HG02885 (cell line): ENCODE data around the gene ELK3.

Experiments
- ATAC-seq: cut with Tn5 transposase; IDR thresholded peaks from one replicate; pipeline ENCODE4 v1.9.1; 2021; ENCODE audit warnings: mild to moderate bottlenecking; ENCODE audit not compliant: unreplicated experiment, poor library complexity

The ELK3 gene

DNA sequence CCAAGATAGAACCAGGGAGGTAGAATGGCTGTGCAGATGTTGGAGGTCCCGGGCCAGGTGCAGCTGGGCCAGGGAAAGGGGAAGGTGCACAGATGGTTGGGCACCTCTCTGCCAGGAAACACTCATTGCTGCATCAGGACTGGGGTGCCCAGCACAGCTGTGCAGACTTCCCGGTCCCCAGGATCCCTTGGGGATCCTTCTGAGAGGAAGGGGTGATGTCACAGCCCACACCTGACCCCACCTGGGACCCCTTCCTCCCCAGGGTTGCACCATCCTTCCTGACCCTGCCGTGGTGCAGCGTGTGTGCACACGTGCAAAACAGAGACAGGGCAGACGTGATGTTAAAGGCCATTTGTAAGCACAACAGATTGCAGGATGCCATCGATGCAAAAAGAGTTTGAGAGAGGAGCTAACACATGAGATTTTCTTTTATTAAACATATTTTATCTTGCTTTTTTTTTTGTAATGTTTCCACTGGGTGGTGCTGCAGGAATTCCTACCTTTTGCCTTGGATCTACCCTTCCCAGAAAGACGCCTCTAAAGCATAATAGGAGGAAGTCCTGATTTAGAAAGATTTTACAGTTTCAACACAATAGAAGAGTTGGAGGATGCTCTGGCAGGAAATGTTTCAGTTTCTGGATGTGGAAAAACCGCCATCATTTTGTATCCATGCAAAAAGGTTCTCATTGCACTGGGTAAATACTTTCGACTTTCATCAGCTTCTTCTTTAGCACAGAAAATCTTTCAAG is 14.8 kb downstream of the ELK3 start:
- no peak for ATAC-seq

DNA sequence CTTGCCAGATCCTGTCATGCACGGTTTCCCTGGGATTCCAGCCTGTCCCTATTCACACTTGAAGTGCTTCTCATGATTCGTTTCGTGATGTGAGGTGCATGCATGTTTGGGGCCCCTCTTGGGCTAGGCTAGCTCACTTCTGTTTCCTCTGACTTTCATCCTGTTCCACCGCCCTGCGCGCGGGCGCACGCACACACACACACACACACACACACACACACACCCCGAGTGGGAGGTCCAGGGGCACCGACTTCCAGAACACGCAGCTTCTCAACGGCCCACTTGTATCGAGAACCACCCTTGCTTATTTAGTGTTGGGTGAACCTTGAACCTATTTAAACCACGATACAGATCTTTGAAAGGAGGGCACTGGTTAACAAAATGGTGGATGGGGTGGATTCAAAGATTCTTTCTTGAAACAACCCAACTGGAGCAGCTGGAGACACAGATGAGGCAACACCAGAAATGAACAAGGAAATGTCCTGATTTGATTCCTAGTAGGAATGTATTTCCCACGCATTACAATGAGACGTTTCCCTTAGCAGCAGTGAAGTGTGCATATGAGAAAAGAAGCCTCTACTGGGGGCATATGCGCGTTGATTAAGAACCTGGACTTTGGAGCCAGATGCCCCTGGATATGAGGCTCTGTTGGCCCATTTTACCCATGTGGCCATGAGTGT is 16.3 kb downstream of the ELK3 start:
- ATAC-seq, result no peak

DNA sequence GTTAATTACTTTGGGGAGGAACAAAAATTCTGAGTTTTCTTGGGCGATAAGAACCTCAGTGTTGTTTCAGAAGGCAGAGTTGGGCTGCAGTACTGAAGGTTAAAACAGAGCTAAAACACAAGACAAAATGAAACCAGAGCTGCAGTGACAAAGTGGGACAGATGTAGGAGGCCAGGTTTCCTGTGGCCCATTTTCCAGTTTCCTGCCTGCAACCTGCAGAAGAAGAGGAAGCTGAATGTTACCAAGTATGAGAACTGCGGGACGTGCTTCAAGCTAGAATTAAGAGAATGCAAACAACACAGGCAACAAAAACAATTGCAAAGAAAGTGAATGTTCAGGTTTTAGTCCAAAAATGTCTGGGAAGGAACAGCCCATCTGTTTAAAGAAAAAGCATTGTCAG is 17.8 kb downstream of the ELK3 start:
- no peak for ATAC-seq

DNA sequence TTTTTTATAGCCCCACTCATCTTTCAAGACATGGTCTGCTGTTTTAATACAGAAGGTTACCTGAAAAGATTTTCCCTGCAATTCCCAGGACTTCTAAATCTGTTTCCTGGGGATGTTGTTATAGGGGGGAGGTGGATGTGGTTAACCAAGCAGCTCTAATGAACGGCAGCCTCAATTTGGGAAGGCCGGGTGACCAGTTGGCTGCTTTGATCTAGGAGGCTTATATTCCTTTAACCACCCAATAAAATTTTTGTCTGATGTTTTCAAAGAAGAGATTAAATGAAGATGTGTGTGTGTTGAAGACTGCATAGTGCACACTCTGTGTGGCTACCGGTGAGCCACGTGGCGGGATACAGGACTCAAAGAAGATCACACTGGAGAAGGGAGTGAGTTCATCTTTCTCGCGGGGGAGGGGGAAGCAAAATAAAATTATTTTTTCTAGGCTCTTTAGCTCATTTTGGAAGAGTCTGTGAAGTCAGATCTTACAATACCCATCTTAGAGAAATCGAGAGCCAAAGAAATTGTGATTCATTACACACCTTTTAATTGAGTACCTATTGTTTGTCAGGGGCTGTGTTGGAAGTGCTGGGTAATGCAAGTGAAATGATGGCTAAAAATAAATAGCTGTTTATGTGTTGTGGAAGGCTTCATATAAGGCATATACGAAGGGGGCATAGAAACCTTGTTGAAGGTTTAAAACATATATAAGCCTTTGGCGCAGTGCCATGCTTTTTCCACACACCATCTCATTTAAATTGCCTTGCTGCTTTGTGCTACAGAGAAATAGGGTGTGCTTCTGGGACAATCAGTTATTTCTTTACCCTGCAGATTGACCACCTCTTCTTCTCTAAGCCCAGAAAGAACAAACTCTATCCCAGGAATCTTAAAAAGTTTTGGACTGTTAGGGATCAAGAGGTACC is 18.5 kb downstream of the ELK3 start:
- ATAC-seq, result no peak

DNA sequence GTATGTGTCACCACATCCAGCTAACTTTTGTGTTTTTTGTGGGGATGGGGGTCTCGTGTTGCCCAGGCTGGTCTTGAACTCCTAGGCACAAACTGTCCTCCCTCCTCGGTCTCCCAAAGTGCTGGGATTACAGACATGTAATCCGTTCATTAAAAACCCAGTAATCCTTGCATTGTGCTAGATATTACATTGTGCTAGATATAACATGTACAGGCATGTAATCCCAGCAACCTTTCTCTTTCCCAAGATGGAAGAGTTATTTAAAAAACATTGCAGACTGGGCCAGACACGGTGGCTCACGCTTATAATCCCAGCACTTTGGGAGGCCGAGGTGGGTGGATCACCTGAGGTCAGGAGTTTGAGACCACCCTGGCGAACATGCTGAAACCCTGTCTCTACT is 19.7 kb downstream of the ELK3 start:
- ATAC-seq, result no peak

DNA sequence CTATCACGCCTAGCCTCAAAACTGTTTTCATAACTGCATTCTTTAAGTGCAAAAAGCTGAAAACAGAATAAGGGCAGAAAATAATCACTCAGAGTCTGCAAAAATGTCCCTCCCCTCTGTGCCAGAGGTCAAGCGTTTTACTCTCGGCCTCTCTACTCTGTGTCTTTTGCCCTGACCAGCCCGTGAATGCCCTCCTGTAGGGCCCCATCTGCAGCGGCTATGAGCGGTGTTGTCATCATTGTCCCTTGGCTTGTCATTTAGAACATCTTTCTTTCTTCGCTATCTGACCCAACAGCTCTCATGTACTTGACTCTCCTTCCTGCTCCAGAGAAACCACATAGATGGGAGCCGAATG is 21.7 kb downstream of the ELK3 start:
- no peak for ATAC-seq

DNA sequence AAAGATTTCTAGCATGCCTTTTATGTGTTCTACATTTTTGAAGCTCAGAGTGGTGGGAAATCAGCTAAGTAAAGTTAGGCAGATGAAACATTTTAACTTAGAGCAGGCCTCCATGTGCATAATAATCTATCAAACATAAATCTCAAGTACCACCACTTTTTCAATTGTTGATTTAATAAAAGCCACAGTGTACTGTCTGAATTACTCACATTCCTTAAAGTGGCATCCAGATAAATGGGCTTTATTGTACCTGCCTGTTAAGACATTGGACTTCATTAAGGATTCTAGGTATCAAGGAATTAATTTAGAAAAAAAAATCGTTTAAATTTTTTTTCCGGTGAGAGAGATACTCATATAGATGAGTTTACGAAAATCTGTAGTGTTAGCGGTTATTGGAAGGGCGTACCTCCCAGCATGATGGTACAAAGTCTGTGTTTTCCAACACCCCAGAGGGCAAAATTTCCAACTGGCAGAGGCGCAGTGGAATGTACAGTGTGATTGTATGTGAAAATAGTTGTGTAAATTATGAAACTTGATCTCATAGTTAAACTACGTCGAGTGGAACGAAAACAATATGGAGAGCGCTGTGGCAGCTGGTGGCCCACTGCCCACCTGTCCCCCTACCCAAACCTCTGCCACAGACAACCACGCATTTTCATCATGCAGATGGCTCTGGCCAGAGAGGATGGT is 25.0 kb downstream of the ELK3 start:
- no peak for ATAC-seq

DNA sequence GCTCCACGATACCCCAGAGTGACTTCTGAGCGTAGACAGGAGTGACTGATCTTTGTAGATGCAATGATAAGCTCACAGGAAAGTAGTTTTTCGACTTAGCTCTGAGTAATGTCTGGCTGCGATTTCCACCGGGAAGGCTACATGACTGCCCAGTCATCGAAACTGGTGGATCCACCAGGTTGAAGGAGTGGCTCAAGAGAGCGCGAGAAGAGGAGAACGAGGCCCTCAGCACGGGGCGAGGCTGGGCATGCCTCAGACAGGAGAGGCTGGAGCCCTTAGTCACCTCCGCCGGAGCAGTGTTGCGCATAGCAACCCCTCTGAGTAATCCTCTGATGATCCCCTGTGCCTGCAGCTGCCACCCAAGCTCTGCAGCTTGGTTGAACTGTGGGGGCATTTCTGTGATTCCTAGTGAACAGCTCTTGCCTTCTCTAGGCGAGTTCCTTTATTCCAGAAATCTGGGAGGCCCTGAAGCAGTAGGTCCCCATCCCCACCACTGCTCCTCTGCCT is 25.6 kb downstream of the ELK3 start:
- no peak for ATAC-seq

DNA sequence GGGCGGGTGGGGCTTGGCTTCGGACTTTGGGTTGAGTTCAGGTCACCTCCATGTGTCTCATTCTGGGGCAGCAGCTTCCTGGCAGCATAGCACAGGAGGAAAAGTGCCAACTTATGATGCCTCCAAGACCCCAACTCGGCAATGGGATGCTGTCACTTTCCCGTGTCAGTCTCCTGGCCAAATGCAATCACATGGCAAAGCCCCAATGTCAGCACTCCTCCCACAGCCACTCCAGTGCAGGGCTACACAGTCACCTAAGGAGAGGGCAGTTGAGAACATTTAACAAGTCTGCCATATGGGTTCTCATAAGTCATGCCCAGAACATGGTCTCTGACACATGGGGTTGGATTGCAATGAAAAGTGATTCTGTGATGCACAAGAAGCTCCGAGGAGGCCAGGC is 26.7 kb downstream of the ELK3 start:
- ATAC-seq, result no peak

DNA sequence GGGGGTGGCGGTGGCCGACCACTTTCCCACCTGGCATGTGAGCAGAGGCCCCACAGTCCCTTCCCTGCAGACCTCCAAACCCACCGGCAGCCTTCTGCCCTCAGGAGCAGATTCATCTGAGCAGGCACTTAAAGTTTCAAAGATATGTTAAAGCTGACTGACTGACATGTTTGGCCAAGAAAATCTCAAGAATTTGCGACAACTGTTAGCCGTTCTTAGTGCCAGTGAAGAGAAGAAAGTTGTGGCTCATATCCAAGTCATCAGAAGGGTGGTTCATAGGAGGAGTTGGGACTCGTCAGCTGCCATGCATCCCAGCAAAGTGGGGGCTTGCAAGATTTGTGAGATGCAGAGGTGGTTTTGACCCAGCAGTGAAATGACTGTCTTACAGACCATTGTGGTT is 27.2 kb downstream of the ELK3 start:
- no peak for ATAC-seq

DNA sequence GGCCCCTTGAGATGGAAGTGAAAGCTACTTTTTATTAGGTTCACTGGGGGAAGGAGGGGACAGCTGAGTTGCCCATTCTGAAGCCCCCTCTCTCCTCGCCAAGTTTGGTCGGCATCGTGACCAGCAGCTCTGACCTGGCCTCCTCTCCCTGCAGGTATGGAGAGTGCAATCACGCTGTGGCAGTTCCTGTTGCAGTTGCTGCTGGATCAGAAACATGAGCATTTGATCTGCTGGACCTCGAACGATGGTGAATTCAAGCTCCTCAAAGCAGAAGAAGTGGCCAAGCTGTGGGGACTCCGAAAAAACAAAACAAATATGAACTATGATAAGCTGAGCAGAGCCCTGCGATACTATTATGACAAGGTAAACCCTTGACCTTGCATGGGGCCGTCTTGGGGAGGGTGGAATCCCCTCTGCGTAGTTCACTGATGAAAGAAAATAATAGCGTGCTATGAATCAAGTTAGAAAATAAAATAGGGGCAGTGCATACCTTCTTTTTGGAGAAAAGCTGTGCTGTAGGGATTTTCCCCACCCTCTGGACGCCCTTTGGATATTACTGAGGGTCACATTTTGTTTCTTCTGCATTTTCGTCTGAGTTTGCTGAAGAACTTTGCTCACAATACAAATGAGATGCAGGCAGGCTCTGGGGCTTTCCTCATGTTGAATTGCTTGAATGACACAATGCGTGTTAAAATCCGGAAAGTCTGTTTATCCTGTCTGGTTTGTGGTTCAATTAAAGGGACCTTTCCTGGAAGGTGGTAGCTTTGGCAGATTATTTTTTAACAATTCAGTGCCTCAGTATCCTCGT is 29.4 kb downstream of the ELK3 start:
- no peak for ATAC-seq

DNA sequence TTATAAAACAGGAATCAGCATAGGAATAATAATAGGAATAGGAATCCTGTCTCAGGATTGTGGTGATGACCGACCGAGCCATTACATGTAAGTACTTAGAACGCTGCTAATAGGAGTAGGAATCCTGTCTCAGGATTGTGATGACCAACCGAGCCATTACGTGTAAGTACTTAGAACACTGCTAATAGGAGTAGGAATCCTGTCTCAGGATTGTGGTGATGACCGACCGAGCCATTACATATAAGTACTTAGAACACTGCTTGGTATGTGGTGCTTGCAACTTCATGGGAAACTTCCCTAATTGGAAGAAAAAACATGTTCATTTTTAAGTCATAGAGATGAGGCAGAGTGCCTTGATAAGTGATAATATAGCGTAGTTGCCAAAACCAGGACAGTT is 30.0 kb downstream of the ELK3 start:
- no peak for ATAC-seq

DNA sequence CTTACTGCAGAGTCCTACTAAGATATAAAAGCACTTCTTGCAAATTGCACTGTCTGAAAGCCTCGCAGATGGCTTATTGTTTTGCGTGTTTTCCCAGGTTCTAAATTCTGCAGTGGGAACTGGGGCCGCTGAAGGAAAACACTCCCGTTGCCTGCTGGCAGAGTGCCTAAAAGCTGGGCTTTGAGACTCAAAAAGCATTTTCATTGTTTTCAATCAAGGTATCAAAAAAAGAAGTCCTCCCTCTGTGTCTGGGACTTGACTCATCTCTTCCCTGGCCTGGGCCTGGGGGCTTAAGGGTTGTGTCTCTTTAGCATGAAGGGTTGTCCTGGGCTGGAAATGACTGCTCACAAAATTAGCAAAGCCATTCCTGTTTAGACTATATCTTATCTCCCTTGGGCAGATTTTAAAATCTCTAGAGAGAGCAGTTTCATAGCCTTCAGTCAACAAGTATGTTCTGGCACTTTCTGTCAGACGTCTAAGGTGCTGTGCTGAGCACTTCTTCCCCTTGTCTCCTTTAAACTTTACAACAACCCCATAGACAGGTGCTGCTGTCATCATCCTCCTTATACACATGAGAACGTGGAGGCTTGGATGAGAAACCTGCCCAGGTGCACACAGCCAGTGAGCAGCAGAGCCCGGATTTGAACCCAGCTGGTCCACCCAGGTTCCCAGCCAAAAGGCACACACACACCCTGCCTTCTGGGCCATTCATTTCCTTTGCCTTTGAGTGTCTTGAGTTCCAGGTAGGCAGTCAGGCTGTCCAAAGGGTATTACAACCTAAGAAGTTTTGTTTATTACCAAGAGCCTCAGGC is 31.1 kb downstream of the ELK3 start:
- ATAC-seq, result no peak

DNA sequence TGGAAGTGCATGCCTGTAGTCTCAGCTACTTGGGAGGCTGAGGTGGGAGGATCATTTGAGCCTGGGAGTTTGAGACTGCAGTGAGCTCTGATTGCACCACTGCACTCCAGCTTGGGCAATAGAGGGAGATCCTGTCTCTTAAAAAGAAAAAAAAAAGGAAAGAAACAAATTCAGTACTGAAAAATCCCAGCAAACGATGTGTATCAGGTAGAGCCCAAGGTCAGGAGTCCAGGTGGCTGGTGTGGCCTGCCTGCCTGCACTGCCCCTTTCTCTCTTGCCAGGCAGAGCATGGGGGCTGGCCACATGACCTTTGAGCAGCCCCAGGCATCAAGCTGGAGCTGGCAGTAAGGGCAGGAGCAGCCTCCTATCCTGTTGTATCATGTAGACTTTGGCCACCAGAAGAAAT is 31.8 kb downstream of the ELK3 start:
- ATAC-seq, result no peak

DNA sequence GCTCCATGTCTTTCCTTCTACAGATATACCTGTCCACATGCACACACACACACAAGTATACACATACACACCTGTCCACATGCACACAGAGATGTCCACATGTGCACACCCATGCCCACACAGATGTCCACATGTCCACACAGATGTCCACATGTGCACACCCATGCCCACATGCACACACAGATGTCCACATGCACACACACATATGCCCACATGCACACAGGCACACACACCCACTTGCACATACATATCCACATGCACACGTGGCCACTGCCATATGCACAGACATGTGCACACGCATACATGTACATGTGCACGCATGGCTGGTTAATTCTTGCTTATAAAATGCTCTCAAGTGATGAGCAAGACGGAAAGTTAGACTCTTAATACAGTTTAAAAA is 32.2 kb downstream of the ELK3 start:
- no peak for ATAC-seq

DNA sequence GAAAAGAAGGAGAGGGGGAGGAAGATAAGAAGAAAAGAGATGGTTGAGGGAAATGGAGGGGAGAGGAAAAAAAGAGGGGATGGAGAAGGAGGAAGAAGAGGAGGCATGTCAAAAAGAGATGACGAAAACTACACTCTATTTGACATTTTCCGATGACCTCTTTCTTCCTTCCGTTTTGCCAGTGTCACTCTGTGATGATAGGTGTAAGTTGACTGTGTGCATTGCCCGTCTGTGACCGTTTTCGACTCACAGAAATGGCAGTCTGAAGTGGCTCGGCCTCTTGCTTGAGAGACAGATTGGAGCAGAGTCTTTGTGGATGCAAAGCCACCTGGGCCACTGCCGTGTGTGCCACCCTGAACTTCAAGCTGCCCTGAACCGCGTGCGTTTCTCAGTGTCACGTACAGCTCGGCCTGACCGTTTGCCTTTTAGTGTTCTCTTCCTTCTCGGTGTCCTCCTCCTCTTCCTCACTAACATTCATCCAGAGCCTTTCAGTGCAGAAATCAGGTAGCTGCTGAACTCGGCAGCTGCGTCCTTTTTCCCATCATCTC is 32.7 kb downstream of the ELK3 start:
- no peak for ATAC-seq

DNA sequence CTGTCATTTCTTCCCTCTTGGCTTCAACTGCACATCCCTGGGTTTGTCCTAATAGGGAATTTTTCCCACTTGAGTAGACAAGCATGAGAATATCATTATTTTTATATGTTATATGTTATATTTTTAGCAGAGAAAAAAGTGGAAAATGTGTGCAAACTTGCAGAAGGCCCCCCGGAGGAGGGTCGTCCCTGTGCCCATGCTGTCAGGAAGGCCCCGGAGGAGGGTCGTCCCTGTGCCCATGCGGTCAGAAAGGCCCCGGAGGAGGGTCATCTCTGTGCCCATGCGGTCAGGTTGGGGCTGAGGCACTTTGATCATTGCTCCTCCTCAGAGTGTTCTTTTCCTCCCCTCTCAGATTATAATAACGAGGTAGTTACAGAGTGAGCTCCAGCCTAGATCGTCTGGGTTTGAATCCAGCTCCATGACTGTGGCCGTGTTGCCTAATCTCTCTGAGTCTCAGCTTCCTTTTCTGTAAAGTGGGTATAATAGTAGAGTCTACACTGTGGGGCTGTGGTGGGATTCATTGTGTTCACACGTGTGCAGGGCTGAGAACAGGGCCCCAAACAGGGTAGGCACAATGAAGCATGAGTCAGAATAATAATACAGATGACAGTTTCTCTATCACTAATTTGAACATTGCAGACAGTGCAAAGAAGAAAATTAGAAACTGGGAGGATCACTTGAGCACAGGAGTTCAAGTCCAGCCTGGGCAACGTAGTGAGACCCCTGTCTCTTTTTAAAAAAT is 33.4 kb downstream of the ELK3 start:
- ATAC-seq, result no peak
